ENCODE data around the gene TAB2. TPM values are rescaled to one million over a fixed set of nuclear protein-coding genes. Genes with fewer than 3 reads are reported as not detected.

The TAB2 gene
- polyA plus RNA-seq, 3 donors = 11.9 to 33.1 (median 21.0) TPM

DNA sequence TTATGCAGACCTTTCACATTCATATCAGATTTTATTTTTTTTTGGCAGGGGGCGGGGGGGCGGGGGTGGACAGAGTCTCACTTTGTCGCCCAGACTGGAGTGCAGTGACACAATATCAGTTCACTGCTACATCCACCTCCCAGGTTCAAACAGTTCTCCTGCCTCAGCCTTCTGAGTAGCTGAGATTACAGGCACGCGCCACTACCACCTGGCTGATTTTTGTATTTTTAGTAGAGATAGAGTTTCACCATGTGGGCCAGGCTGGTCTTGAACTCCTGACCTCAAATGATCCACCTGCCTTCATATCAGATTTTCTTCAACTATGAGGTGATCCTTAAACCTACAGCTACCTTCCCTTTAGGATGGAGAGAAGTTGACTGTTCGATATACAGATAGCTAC lies 74.6 kb downstream of the TAB2 start:
- H3K27ac ChIP-seq (ENCODE audit: low read depth, low read length) = no peak overlapping the region
- WGBS, 3 donors = 87 to 98% (median 96%) methylated on average over 6 of the region's 6 CpGs

DNA sequence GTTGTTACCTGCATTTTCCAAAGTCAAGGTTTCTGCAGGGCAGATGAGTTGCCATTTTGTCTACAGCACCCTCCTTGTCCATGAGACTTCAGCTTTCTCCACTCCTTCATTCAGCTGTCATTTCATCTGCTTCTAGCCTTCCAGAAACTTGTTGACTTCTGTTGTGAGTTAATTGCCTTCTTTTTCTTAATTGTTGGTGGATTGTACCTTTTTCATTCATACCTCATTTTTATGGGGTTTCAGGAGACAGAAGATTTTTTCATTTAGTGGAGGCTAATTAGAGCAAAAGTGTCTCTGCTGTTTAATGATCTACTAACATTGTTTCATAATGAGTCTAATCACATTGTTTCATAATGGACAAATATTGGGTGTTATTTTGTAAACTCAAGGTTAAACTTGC lies 75.0 kb downstream of the TAB2 start:
- no peak overlapping the region for H3K27ac ChIP-seq (ENCODE audit: low read depth, low read length)

DNA sequence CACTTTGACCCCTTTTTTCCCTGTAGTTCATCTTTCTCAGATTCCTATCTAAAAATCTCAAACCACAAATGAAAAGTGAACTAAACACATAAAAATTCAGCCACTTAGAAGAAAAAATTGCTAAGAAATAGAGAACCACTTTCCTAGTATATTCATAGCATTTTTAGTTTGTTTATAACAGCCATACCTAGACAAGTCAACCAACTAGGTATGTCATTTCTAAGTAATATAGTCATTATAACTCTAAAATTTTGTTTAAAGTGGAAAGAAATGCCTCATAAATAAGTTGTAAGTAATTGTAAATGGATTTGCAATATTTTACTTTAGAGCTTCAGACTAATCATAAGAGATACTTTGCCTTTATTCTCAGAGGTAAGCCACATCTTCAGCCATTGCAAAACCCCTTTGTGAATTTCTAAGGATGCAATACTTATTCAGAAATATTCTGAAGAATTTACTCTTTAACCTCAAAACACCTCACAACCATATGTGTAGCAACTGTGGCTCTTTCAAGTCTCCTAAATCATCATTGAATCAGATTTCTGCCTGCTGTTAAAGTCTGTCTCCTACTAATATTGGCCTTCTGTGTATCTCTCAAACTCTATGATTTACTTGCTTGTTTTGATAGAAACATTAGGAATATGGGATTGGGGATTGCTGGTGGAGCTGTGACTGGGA lies 75.6 kb downstream of the TAB2 start:
- no peak overlapping the region for H3K27ac ChIP-seq (ENCODE audit: low read depth, low read length)

DNA sequence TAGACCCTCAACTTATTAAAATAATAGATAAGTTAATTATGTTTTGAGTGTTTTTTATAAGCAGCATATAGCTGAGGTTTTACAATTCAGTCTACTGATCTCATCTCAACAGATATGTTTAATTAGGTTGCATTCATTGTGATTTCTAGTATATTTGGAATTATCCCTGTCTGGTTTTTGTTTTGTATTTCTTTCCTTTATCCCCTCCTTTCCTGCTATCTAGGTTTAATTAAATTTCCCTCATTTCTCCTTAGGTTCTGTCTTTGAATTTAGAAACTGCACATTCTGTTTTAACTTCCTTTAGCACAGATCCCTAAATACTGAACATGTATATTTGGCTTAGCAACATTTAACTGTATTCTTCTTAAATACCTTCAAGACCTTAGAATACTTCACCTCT lies 77.7 kb downstream of the TAB2 start:
- no peak overlapping the region for H3K27ac ChIP-seq (ENCODE audit: low read depth, low read length)

DNA sequence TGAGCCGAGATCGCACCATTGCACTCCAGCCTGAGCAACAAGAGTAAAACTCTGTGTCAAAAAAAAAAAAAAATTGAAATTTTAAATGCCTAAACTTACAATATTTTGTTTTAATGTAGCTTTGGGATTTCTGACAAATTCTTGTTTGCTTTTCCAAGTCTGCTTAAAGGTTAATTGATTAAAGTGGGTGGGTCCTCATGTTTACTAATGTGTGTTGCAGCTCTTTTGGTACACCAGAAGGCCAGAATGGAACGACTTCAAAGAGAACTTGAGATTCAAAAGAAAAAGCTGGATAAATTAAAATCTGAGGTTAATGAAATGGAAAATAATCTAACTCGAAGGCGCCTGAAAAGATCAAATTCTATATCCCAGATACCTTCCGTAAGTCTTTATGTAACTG lies 79.9 kb downstream of the TAB2 start:
- H3K27ac ChIP-seq (ENCODE audit: low read depth, low read length) = no peak overlapping the region
- 76 to 99% (median 96%) methylated on average over 6 of the region's 6 CpGs for WGBS, 3 donors

DNA sequence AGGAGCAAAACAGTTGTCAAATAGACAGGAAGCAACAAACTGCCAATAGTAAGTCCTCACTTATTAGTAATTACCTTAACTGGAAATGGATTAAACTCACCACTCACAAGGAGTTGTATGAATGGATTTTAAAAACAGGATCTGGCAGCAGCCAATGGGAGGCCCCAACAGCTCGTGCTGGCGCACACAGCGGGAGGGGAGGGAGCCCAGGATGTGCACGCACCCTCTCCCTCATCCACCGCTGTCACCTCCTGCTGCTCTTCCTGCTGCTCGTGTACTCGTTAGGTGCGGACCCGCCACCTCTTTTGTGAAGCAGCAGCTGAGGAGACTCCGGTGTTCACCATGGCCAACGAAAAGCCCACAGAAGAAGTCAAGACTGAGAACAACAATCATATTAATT lies 82.5 kb downstream of the TAB2 start, which contains the start of gene SUMO4:
Gene SUMO4 (plus strand): TSS at position 213 of the 400 bp plus-strand sequence. CDS start 130 bp downstream, at position 343.
- 97 to 98% (median 97%) methylated on average over 11 of the region's 11 CpGs for WGBS, 3 donors
- H3K27ac ChIP-seq (ENCODE audit: low read depth, low read length) = no peak within 1 kb of the TSS

DNA sequence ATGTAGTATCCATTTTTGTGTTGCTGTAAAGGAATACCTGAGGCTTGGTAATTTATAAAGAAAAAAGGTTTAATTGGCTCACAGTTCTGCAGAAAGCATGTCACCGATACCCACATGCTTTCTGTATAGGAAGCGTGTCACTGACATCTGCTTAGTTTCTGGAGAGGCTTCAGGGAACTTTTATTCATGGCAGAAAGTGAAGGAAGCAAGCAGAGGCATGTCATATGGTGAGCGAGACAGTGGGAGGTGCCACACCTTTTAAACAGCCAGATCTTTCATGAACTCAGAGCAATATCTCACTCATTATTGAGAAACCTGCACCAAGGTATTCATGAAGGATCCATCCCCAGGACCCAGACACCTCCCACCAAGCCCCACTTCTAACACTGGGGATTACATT lies 86.0 kb downstream of the TAB2 start:
- H3K27ac ChIP-seq (ENCODE audit: low read depth, low read length) = no peak overlapping the region
- 98 to 100% (median 99%) methylated on average over 3 of the region's 3 CpGs for WGBS, 3 donors

DNA sequence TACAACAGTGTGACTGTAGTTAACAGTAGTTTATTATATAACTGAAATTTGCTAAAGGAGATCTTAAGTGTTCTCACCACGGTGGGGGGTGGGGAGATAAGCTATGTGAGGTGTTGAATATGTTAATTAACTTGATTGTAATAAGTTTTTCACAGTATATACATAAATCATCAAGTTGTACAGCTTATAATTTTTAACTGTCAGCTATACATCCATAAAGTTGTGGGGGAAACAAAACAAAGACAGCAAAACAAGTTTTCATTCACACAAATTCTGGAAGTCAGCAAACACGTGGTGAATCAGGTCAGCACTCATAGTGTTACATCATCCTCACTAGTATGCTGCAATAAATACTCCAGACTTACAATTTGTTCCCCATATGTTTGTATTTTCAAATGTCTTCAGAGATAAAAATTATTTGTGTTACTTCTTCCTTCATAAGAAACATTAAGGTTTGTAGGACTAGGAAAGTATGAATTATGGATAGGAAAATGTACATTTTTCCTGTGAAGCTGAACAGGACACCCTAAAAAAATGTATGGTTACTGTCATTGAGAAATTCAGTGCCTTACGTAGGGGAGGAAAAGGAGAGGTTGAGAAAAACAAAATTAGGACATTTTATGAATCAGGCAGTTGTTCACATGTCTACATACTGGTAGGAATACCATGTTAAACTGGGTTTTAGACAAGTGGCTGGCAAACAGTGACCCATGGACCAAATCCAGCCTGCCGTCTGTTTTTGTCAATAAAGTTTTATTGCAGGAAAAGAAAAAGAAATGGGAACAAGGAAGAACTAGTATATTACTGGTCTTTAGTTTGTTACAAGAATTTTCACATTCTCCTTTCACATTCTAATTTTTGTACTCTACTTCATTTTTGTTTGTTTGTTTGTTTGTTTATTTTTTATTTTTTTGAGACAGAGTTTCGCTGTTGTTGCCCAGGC lies 88.6 kb downstream of the TAB2 start:
- 67 to 91% (median 71%) methylated on average over 5 of the region's 5 CpGs for WGBS, 3 donors
- H3K27ac ChIP-seq (ENCODE audit: low read depth, low read length) = no peak overlapping the region

DNA sequence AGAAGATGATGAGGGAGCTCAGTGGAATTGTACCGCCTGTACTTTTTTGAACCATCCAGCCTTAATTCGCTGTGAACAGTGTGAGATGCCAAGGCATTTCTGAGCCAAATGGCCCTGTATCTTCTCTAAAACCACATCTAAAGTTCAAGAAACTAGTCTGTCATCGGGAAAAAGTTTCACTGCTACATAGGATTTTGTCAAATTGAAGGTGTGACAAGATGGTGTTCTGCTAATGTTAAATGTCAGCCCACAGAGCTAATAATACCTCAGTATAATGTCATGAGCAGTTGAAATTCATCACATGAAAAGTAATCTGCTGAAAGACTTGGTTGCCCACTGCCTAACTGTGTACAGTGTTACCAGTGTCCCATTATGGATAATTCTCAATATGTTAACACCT lies 92.1 kb downstream of the TAB2 start:
- 92 to 98% (median 95%) methylated on average over 3 of the region's 3 CpGs for WGBS, 3 donors
- no peak overlapping the region for H3K27ac ChIP-seq (ENCODE audit: low read depth, low read length)

DNA sequence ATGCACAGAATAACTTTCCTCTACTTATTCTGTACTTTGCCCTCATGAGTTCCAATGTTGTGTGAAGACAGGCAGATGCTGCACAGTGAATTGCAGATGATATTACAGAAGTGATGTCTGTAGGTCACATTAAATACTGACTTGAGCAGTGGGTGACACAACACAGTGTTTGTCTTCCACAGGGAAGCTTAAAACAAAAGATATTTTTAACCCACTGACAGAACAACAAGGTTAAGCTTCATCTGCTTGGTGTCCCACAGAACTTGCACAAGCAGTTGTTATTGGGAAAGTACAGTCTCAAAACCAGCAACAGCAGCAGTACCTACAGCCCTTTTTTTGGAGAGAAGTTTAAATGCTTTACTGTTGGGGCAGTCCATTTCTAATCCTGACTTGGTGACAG lies 93.0 kb downstream of the TAB2 start:
- H3K27ac ChIP-seq (ENCODE audit: low read depth, low read length) = no peak overlapping the region

DNA sequence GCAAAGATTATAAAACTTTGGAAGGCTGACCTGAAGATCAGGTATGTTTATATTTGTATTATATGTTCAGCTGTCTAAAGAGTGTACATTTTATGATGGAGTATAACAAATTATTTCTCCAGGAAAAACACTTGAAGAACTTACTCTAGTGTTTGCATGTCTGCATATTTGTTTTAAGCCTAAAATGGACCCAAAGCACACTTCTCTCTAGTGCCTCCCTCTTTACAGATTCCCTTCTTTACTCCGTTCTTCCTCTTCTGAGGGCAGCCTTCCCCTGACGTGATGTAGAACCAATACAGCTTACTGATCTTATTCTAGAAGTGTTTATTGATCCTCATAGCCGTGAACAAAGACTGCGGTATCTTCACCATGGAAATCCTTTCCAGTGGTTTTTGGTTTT lies 96.5 kb downstream of the TAB2 start:
- no peak overlapping the region for H3K27ac ChIP-seq (ENCODE audit: low read depth, low read length)
- 67 to 97% (median 94%) methylated on average over 4 of the region's 4 CpGs for WGBS, 3 donors

DNA sequence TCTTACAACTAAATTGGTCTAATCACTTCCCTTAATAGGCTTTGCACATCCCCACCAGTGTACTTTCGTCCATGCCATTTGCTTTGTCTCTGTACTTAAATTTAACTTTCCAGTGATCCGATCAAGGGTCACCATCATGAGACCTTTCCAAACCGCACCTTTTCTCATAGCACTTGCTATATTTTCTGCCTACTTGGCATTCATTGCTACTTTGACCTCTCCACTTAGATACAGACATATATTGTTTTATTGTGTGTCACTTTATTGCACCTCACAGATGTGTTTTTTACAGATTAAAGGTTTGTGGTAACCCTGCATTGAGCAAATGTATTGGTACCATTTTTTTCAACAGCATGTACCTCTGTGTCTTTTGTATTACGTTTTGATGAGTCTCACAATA lies 97.3 kb downstream of the TAB2 start:
- no peak overlapping the region for H3K27ac ChIP-seq (ENCODE audit: low read depth, low read length)
- 92 to 97% (median 95%) methylated on average over 4 of the region's 4 CpGs for WGBS, 3 donors

DNA sequence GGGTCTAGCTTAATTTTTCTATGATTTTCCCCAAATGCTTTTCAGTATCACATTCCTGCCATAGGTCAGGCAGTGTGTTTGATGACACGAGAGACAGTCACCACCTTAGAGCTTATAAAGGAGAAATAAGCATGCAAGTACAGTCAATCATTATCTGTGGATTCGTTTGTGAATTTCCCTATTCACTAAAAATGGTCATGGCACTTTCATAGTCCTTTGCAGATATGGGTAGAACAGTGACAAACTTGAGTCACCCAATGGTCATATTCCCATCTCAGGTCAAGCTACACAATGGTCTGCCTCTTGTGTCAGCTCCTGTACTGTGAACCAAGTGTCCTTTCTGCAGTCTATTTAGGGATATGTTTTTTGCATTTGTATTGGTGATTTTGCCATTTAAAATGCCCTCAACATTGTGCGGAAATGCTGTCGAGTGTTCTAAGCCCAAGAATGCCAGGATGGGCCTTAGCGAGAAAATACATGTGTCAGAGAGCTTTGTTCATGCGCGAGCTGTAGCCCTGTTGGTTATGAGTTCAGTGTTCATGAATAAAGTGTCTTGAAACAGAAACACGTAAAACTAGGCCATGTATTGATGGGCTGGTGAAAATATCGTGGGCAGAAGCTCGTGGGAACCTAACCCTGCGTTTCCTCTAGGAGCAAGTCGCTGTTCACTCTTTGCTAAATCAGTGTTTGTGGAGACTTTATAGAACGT lies 102.3 kb downstream of the TAB2 start:
- WGBS, 3 donors = 88 to 90% (median 89%) methylated on average over 13 of the region's 13 CpGs

DNA sequence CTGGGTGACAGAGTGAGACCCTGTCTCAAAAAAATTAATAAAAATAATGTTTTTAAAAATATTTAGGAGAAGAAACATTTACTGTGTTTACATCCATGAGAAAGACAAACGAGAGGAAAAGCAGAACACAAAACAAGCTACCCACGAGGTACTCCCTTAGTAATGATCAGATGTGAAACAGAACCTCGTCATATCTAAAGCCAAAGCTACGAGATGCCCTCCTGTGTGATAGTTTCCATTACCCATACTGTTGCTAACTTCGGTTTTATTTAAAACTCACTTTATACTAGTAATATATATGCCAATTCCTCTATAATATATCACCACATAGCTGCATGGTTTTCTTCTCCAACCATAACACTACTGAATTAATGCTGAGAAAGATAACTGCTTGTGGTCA lies 103.6 kb downstream of the TAB2 start:
- no peak overlapping the region for H3K27ac ChIP-seq (ENCODE audit: low read depth, low read length)
- WGBS, 3 donors = 71 to 76% (median 76%) methylated on average over 5 of the region's 5 CpGs

More for the DNA sequence above, 102.3 kb downstream of the TAB2 start:
- no peak overlapping the region for H3K27ac ChIP-seq (ENCODE audit: low read depth, low read length)

DNA sequence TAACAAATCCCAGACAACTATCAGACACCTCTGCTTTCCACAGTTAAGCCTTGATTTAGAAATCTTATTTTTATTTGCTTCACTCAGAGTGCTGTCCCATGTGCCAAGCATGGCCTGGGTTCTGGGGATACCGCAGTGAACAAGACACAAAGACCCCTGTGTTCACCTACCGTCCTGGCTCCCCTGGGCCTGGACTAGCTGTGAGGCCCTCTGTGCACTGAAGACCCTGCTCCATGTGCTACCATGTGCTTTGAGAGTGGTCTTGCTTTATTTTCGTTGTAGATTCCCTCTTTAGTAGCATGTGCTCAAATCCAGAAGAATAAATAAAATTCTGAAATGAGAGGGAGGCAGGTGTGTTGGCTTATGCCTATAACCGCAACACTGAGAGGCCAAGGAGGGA lies 105.1 kb downstream of the TAB2 start:
- WGBS, 3 donors = 93 to 94% (median 93%) methylated on average over 4 of the region's 4 CpGs
- no peak overlapping the region for H3K27ac ChIP-seq (ENCODE audit: low read depth, low read length)

DNA sequence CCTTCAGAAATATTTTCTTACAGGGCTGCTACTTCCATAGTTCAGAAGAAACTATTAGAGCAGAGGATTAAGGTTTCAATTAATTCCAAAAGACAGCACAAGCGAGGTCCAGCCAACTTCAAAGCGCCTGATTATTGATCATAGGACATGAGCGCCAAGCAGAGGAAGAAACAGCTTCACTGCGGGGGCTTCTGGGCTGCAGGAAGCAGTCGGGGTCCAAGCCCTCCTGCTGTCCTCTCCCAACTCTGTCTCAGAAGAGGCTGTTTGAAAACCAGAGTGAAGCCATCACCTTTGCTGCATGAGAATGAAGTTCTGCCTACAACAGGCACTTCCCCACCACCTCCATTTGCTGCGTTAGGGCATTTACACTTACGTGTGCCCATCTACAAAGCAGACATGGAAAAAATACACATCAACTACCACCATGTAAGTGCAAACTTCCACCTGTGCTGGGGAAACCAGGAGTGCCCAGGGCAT lies 106.5 kb downstream of the TAB2 start:
- H3K27ac ChIP-seq (ENCODE audit: low read depth, low read length) = no peak overlapping the region
- 40 to 65% (median 53%) methylated on average over 7 of the region's 7 CpGs for WGBS, 3 donors

DNA sequence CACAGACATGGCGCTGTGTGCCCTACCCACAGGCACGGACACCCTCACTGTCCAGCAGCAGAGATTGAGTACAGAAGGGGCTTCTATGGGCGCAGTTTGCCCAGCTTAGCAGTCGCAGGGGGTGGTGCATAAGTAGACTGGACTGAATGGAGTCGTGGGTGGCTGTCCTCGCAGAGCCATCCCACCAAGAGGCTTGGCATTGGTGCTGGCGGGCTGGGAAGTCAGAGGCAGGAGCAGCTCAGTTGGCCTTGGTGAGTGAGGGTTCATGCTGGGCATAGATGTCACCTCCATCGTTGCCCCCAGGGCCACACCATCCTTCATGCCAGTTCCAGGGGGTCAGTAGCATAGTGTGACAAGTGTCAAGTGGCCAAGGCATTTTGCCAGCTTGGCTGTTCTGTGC lies 107.7 kb downstream of the TAB2 start:
- WGBS, 3 donors = 85 to 92% (median 90%) methylated on average over 8 of the region's 8 CpGs
- no peak overlapping the region for H3K27ac ChIP-seq (ENCODE audit: low read depth, low read length)

DNA sequence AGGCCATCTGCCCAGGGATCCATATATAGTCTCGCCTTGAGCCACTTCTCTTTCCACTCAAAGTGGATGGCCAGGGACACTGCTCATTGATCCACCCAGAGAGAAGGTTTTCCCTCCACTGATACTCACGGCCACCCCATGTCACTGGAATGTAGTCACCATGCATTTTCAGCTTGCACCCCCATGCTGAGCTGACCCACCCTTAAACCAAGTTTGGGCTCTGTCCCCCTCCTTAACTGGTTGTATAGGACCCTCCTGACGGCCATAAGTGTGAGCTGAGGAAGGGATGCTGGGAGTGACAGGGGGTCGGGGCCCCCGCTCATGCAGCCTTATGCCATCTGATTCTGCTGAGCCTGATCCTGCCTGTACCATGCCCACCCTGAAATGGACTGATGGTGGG lies 108.2 kb downstream of the TAB2 start:
- WGBS, 3 donors = 93 to 98% (median 97%) methylated on average over 5 of the region's 5 CpGs
- H3K27ac ChIP-seq (ENCODE audit: low read depth, low read length) = no peak overlapping the region

DNA sequence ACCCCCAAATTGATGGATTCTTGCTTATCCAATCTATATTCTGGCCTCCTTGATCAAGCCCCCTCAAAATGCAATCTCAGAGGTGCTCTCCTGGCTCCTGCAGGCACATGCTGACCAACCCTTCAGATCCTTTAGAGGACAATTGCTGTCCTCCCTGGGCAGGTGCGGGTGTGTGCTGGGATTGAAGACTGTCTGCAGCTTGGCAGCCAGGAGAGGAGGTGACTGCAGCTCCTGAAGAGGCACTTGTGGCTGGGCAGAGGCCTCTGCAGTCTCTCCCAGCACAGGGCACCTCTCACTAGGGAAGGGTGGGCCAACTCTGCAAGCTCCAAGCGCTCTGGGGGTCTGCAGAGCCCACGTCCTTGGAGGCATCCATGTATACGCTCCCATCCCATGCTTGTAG lies 111.1 kb downstream of the TAB2 start:
- 93 to 98% (median 96%) methylated on average over 4 of the region's 4 CpGs for WGBS, 3 donors

More for the DNA sequence above, 111.1 kb downstream of the TAB2 start:
- H3K27ac ChIP-seq (ENCODE audit: low read depth, low read length) = no peak overlapping the region
